ENCODE data around the gene ALDH1L1.

DNA sequence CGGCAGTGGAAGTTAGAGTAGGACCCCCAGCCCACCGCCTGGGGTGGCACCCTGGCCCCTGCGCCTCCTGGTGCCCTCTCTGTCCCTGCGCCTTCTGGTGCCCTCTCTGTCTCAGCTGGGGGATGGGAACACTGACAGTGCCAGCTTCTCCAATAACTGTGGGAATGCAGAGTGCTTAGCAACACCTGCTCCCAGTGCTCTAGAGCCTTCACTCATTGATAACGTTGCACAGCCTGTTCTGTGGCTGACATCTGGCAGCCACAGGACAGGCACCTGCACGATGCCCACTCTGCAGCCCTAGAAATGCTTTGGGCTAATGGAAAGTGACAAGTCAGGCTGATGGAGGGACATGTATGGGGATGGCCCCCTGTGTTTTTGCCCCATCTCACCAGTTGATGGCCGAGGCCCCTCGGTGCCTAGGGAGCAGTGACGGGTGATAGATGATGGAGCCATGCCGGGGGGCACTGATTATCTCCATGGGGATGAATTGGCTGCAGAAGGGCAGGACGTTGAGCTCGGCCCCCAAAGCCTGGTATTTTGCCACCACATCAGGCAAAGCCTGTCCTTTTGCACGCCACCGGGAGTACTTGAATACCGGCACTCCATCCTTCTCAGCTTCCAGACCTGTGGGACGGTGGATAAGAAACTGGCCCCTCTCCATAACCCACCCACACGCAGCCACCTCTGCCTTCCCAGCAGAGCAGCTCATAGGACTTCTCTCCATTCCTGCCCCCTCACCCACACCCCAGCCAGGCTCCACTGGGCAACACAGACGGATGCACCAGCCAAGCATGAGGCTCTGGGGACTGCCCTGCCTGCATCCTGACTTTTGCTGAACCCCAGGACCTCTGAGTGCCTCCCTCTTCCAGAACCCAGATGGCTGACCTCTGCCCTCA is 22.1 kb downstream of the ALDH1L1 start:
- TF ChIP-seq YY1 (IDR thresholded peaks at IDR 0.05; ENCODE audit: insufficient read depth, insufficient read length), result no peak
- no peak for TF ChIP-seq SUZ12 (IDR thresholded peaks at IDR 0.05; ENCODE audit: extremely low read depth, insufficient read depth, insufficient read length)
- TF ChIP-seq ZNF274 (IDR thresholded peaks at IDR 0.05; ENCODE audit: low read depth, low read length), result no peak
